OCI-LY1 (cell line): Measurements from ENCODE around the gene NRROS.

Experiments used
- CTCF ChIP-seq: fragments of 200-600 bp; sonication (generic), shearing (Covaris generic); IDR thresholded peaks from 2 replicates; pipeline ENCODE4 v1.5.1; 2017; ENCODE audit warnings: mild to moderate bottlenecking, antibody characterized with exemption, low read length, moderate library complexity, mixed read lengths
- EZH2 ChIP-seq: fragments of 200-600 bp; sonication (generic), shearing (Covaris generic); IDR thresholded peaks from 2 replicates; pipeline ENCODE4 v1.8.0; 2017; ENCODE audit warnings: borderline replicate concordance, mixed run types, mild to moderate bottlenecking, antibody characterized with exemption, low read length, moderate library complexity, mixed read lengths

GRCh38 chr3:196694202-196694638 lies 54.7 kb downstream of the NRROS start:
- no peak for TF ChIP-seq CTCF
- TF ChIP-seq EZH2: no peak
